ENCODE results near the gene NAA30.
"Not testable (repeated sequence)": the region's sequence is repeated elsewhere in the genome, so short reads cannot be mapped to it uniquely, and the experiment has no call there.

Gene NAA30

DNA sequence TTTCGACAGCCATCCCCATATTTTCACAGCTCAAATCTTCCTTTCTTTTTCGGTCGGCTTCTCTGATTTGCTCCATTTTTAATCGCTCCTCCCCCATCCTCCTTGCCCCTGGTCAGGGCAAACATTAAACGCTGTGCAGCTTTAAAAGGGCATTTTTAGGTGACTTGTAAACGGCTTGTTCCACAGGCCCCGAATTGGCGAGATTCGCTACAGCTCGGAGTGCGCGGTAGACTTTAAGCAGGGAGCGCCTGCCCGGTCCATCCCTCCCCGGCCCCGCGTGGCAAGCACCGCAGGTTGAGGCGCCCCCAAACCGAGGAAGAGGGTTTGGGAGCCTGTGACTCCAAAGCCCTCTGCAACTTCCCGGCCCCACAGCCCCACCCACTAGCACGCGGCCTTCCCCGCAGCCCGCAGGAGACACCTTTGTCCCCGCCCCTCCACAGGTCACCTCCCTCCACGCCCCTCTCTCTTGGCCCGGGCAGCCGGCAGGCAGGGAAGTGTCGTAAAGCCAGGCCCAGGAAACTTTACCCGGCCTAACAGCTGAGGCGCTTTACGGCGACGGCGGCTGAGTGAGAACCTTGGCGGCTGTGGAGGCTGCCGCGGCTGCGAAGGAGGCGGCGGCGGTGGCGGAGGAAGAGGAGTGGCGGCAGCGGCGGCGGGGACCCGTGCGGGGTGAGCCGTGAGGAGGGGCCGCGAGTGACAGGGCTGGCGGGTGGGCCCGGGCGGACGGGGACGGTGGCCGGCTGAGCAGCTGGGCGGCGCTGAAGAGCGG is at the start of gene NAA30:
Gene NAA30, plus strand, starts transcription at position 550 of the 769 bp plus-strand sequence. CDS start 372 bp downstream, outside the sequence.
- DNase-seq = peak; percentile 91

DNA sequence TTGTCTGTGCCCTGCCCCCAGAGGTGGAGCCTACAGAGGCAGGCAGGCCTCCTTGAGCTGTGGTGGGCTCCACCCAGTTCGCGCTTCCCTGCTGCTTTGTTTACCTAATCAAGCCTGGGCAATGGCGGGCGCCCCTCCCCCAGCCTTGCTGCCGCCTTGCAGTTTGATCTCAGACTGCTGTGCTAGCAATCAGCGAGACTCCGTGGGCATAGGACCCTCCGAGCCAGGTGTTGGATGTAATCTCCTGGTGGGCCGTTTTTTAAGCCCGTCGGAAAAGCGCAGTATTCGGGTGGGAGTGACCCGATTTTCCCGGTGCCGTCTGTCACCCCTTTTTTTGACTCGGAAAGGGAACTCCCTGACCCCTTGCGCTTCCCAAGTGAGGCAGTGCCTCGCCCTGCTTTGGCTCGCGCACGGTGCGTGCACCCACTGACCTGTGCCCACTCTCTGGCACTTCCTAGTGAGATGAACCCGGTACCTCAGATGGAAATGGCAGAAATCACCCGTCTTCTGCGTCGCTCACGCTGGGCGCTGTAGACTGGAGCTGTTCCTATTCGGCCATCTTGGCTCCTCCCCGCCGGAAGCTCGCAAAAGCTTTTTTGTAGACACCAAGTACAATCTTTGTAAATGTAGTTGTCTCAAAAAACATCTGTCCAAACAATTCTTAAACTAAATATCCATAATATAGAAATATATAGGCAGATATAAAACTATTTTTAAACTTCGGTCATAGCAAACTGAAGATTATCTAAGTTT is 46.7 kb upstream of the NAA30 start:
- not testable (repeated sequence) for DNase-seq

DNA sequence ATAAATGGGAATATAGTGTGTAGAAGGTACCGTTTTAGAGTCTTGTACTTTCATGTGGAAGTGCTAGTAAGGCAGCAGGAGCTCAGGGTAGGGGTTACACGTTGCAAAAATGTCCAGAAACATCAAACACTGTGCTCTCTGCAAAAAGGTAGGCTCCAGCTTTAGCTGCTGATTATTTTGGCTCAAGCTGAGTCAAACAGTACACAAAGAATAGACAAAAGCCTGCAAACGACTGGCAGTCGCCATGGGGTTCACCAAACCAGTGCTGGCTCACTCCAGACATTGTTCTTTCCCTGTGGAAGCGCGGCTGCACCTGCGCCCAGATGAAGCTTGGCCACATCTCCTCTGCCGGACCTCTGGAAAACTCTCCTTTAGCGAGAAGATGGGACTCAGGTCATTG is 45.3 kb upstream of the NAA30 start:
- DNase-seq = no peak

DNA sequence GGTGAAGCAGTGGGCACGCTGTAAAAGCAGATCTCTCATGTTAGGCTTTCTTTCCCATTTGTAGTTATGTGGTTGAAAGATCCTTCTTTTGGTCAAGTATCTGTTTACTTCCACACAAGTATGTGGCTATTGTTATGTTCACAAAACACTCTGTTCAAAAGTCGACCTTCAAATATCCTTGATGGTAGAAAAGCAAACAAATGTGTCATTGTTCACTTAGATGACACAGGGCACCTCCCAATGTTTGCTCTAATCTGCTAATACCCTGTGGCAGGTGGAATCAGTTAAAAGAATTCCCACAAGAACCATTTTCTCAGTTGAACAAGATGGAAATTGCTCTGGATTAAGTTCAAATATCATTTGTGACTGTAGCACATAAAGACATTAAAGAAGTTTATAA is 43.6 kb upstream of the NAA30 start:
- DNase-seq = no peak

DNA sequence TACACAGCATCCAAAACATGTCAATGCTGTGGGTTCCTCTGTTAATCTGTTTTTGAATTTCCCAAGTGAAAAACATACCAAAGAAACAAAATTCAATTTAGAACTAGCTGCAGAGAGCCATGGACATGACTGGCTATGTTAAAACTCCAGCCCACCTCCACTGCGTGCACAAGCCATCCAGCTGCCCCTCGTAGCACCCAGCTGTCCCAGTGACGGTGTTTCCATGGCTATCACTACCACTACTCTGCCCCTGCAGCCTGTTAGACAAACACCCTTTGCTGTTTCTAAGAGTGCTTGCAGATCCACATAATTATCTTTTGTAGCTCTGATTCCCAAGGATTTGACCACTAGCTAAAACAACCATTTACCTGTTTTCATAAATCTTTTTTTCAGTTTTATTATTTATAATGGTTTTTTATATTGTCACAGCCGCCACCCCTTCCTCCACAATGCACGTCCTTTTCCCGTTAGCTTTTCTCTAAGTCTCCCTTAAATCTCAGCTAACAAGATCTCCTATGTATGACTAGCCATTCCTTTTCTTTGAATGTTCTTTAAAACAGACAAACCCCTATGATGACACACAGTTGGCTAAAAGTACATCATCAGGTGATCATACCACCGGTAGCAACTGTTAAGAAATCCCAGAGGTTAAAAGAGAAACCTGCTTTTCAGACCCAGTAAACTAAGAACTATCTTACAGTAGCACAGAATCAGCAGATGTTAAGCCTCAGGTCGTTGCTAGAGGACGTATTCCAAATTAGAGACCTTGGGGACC is 37.8 kb upstream of the NAA30 start:
- DNase-seq = no peak

DNA sequence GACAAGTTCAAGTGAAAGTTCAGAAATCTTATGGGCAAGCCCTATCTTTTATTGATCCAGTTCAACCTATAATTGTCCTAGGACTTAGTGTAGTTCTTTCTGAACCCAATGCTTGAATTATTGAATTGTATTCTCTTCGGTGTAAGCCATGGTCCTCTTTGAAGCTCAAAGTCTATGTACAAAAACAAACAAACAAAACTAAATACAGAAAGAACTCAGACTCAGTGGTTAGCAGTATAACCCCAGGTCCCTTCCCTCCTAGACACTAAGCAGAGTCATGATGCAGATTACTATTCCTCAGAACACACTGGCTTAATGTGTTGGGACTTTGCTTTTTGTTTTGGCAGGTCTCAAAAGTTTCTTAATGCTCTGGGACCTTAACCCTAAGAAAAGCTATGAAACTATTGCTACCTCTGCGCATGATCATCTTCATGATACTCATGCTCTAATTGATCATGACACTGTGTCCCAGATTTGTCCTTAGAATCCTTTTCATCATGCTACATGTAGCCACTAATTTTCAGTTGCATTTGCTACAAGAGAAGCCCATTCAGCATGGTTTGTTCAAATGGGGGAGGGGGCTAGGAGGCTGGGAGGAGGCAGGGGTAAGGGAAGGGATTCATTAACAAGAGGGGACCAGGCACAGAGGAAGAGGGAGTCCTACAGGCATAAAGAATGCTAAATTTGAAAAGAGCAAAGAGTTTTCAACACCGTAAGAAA is 35.1 kb upstream of the NAA30 start:
- no peak for DNase-seq

DNA sequence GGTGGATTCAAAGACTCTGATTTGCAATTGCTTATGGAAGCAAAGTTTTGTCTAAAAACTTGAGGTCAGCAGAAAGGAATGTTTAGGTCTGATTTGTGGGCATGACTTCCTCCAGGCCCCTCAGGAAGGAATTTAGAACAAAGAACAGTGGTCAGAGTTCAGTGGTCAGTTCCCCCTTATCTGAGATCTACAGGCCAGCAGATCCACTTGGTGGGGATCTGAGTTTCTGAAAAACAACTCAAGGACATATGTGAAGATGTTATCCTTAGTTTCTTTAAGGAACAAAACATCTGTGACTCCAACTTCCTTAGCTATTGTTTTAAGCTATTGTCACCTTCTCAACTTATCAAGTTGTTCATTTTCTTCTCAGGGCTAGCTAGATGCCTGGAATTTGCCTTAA is 28.0 kb upstream of the NAA30 start:
- no peak for DNase-seq

DNA sequence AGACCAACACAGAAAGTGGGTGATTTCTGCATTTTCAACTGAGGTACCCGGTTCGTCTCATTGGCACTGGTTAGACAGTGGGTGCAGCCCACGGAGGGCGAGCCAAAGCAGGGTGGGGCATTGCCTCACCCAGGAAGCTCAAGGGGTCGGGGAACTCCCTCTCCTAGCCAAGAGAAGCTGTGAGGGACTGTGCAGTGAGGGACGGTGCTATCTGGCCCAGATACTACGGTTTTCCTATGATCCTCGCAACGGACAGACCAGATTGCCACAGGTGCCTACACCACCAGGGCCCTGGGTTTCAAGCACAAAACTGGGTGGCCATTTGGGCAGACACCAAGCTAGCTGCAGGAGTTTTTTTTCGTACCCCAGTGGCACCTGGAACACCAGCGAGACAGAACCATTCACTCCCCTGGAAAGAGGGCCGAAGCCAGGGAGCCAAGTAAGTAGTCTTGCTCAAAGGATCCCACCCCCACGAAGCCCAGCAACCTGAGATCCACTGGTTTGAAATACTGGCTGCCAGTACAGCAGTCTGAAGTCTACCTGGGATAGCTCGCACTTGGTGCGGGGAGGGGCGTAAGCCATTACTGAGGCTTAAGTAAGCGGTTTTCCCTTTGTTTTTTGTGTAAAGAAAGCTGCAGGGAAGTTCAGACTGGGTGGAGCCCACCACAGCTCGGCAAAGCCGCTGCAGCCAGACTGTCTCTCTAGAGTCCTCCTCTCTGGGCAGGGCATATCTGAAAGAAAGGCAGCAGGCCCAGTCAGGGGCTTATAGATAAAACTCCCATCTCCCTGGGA is 25.5 kb upstream of the NAA30 start:
- no peak for DNase-seq

DNA sequence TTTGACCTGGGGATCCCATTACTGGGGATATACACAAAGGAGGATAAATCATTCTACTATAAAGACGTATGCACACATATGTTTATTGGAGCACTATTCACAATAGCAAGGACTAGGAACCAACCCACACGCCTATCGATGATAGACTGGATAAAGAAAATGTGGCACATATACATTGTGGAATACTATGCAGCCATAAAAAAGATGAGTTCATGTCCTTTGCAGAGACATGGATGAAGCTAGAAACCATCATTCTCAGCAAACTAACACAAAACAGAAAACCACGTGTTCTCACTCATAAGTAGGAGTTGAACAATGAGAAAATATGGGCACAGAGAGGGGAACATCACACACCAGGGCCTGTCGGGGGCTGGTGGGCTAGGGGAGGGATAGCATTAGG is 20.2 kb upstream of the NAA30 start:
- not testable (repeated sequence) for DNase-seq

DNA sequence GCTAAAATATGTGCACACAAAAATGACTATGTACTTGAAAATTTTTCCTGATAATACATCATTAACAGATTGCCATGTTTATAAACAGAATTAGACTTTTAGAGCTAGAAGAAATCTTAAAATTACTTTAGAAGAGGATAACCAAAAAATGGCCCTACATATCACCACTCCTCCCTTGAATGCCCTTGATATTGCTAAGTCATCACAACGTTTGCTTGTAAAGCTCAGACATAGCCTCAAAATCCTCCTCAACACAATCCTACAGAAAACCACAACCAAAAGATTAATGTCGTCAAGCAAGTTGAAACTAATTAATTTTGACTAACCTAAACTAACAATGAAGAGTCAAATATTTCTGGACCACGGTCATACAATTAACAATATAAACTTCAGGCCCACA is 19.4 kb upstream of the NAA30 start:
- DNase-seq = no peak

DNA sequence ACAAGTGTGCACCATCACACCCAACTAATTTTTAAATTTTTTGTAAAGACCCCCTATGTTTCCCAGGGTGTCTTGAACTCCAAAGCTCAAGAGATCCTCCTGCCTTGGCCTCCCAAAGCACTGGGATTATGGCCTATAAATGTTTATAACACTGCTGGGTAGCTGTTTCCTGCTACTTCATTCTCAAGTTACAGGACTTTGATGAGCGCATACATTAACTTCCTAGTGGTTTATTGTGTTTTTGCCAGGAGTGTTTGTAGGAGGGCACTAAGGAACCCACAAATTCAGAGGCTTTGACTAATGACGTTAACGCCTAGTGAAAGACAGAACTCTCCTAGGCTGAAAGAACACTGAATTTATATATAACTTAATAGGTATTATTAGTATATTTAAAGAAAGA is 15.2 kb upstream of the NAA30 start:
- no peak for DNase-seq

DNA sequence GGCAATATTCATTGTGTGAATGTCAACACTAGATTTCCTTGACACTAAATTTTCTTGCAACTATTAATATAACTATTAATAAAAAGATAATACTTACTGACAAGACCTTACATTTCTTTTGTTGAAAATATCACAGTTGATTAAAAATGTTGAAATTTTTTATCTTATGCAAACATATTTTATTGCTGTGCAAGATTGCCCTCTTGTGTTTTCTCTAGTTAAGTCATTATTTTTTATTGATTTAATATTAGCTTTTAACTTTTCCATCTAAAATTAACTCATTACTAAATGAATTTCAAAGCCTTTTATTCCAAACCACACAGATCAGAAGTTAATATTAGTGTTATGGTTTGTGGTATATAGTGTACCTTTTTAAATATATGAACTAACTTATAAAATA is 11.7 kb upstream of the NAA30 start:
- DNase-seq = no peak

DNA sequence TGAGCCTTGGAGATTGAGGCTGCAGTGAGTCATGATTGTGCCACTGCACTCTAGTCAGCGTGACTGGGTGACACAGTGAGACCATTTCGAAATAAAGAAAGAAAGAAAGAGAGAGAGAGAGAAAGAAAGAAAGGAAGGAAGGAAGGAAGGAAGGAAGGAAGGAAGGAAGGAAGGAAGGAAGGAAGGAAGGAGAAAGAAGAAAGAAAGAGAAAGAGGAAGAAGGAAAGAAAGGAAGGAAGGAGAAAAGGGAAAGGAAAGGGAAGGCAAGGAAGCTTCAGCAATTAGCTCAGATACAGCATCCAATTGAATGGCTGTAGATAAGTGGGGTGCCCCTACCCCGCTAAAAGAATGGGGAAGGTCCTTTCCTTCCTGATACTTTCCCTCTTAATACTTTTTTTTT is 9.5 kb upstream of the NAA30 start:
- DNase-seq = no peak

DNA sequence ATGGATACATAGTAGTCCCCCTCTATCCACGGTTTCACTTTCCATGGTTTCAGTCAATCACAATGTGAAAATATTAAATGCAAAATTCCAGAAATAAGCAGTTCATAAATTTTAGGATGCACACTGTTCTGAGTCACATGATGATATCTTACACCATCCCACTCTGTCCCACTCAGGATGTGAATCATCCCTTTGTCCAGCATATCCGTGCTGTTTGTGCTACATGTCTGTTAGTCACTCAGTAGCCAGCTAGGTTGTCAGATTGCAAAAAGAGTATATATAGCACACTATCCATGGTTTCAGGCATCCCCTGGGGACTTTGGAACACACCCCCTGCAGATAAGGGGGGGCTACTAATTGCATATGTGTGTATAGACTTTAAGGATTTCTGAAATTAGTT is 8.1 kb upstream of the NAA30 start:
- peak; percentile 63 for DNase-seq

DNA sequence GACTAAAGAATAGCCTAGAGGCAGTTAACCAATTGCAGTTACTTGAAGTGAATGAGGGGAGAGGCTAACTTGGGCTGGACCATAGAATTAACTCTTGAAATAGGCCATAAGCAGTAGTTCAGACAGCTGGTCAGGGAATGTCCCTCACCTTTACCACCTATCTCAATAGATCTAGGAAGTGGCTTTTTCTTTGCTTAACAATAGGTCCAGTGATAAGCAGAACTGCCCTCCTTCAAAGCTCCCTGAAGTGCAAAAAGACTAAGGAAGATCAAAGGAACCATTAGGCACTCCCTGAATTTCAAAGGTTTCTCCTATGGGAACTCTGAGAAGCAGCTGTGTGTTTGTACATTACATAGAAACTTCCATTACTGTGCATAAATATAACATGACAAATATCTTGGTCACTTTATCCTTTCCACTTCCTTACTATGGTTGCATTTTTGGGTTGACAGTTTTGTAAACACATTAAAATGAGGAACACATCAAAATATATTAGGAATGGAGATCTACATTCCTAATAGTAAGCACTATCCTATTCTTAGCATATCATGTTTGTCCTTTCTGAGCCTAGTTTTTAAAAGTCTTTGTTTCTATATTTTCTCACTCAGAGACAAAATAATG is 7.2 kb upstream of the NAA30 start:
- no peak for DNase-seq

DNA sequence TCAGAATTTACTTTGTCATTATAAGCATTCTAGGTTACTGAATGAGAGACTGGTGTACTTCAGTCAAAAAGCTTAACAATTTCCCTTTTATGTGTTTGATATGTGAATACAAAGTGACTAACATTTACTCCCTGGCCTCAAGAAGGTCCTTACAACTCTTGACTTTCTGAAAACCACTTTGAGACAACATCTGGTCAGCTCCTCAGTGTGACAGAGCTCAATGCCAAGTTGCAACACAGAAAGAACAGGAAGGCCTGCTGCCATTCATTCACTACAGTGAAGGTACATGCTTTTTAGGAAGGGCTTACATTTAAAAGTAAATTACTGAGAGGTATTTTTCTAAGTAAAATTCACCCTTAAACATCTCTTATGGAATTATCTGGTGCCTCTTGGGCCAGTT is 2.3 kb upstream of the NAA30 start:
- DNase-seq = no peak

DNA sequence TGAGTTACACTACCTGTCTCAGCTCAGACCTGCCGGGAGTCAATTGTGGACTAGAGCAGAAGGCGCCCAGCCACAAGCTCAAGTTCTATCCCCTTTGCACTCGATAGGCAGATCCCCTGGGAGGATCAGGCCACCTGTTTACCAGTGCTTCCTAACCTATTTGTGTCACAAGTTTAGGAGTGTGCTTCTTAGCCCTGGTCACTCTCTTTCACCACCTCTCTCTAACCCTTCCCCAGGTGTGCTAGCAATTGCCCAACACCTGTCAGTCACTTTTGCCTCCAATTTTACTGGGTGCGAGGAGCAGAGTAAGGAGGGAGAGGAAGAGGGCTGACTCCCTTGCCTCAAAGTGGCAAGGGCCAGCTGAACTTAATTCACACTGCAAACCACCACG is 745 bp upstream of the NAA30 start:
- DNase-seq = no peak

DNA sequence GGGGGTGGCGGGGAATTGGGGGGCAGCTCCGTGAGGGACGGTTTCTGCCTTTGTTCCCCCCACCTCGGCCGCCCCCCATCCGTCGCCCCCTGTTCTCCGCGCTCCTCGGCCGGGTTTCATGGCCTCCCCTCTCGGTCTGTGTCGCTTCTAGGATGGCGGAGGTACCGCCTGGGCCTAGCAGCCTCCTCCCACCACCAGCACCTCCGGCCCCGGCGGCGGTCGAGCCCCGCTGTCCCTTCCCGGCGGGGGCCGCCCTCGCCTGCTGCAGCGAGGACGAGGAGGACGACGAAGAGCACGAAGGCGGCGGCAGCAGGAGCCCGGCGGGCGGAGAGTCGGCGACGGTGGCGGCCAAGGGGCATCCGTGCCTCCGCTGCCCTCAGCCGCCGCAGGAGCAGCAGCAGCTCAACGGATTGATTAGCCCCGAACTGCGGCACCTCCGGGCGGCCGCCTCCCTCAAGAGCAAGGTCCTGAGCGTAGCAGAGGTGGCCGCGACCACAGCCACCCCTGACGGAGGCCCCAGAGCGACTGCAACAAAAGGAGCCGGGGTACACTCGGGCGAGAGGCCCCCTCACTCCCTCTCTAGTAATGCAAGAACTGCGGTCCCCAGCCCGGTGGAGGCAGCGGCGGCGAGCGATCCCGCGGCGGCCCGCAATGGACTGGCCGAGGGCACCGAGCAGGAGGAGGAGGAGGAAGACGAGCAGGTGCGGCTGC is 575 bp downstream of the NAA30 start:
- no peak for DNase-seq

DNA sequence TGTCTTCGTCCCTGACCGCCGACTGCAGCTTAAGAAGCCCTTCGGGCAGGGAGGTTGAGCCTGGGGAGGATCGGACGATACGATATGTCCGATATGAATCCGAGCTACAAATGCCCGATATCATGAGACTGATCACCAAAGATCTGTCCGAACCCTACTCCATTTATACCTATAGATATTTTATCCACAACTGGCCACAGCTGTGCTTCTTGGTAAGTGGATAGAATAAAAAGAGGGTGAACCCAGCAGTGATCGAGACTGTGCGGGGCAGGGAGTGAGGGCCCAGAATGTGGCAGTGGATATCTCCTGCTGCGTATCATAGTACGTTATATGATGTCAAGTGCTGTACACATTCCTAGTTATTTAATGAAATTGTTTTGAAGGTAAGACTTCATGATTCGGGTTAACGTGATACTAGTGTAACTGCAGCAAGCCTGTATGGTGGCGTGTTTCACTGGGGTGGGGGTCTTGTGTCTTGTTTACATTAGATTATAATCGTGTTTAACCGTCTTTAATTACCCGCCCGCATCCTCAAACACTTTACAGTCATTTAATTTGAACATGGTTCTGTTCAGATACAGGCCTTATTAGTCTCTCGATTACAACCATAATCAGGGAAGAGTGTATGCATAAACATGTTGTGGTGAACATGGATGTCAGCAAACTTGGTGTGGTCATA is 1.3 kb downstream of the NAA30 start:
- no peak for DNase-seq

DNA sequence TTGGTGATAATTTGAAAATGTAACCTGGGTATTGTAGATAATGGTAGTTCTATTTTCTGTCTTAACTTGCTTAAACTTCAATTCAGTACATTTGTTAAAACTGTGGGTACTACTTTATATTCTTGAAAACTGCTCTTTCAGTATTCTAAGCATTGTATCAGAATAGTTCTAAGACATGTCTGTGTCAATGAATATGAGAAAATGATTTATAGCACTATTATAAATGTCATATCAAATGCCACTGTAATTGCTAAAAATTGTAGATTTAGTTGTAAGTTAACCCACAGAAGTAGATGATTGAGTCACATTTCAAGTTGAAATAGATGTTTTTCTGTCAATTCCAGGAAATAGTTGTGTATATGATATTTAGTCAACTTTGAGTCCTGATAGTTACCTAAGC is 2.4 kb downstream of the NAA30 start:
- no peak for DNase-seq

Data from NCI-H226 (cell line).